ENCODE results near the gene SPATA7. TPM values are rescaled to one million over a fixed set of nuclear protein-coding genes. Genes with fewer than 3 reads are reported as not detected.
A peak's percentile ranks its signal among the peaks of the same experiment; 100 is the strongest.

SPATA7 gene
- 3.7 and 5.7 TPM in 2 replicates for total RNA-seq (2022)
- Bru-seq, nascent RNA, result percentile 57 among the genes with signal in this experiment
- BruChase-seq, experiment 1, labeled RNA remaining after a 6-hour chase, result percentile 43 among the genes with signal in this experiment
- percentile 60 among the genes with signal in this experiment for BruChase-seq, experiment 2, labeled RNA remaining after a 2-hour chase
- long read RNA-seq, partial matches to known transcripts, result 0 of 9 reads
- long read RNA-seq, other reads (novel, unspliced or antisense), result 4 of 9 reads

DNA sequence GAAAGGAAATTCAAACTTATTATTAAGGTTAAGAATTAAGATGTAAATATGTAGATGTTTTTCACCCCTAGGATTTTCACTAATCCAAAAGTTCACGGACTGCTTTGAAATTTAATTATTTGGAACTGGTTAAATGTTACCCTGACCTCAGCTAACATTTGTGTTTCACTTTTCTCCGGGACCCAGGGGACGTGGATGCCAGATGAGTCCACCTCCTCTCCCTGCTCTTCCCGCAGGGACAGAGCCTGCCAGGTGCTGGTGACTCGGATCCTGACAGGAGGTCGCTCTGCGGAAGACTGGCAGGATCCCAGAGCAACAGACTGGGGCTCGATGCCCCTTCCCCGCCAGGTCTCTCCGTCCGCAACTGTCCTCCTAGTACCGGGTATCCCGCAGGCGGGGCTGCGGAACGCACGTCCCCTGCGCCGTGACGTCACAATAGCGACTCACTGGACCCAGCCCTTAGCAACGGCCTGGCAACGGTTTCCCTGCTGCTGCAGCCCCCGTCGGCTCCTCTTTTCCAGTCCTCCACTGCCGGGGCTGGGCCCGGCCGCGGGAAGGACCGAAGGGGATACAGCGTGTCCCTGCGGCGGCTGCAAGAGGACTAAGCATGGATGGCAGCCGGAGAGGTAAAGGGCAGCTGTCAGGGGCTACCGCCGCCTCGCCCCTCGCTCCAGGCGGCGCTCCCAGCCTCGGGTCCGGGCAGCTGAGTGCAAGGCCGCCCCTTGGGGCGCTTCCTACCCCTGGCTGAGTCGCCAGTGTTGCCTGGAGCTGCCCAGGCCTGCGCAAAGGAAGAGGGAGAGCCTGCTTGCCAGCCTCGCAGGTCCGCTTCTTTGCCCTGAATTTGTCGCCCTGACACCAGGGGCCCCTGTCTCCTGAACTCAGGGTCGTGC is at the start of gene SPATA7:
TSS of gene SPATA7 (plus strand) at position 446 of the 890 bp plus-strand sequence. CDS start at position 608, 162 bp downstream.
- no peak for TF ChIP-seq CTCF (IDR thresholded peaks at IDR 0.05; ENCODE audit: unreplicated experiment)
- peaks cover 6% of the 10 kb centered on the region for H3K4me1 Mint-ChIP-seq (ENCODE audit: insufficient read depth, unreplicated experiment)
- no peaks in the 10 kb centered on the region for H3K27me3 Mint-ChIP-seq (ENCODE audit: insufficient read depth, unreplicated experiment)
- intact Hi-C loops (cut with micrococcal nuclease), result loop anchor here (1.0 kb wide), 1 partner anchor 196 kb away; no protein-coding TSS in a partner anchor
- no TSS peak for BruUV-seq (replicated peaks)
- CTCF ChIA-PET, result interaction anchor here (0.7 to 3.3 kb wide), 3 partner anchors 140 to 440 kb away, joined by 3 to 26 read pairs (median 3); no protein-coding TSS in a partner anchor
- peak; percentile 86 for DNase-seq (ENCODE audit: unreplicated experiment)
- peak within 1 kb of the TSS; percentile 88 for H3K27ac Mint-ChIP-seq (ENCODE audit: low read depth, unreplicated experiment)
- peaks cover 7% of the 10 kb centered on the region for H3K36me3 Mint-ChIP-seq (ENCODE audit: insufficient read depth, unreplicated experiment)
- POLR2A ChIA-PET, result interaction anchor here (1.0 to 1.2 kb wide), 5 partner anchors 8 to 196 kb away, joined by 3 to 6 read pairs (median 3); no protein-coding TSS in a partner anchor
- H3K9me3 Mint-ChIP-seq (ENCODE audit: unreplicated experiment), result no peaks in the 10 kb centered on the region
- peak within 1 kb of the TSS; percentile 97 for H3K4me3 Mint-ChIP-seq (ENCODE audit: unreplicated experiment)

GRCh38 chr14:88340357-88340756 is 45.1 kb upstream of the SPATA7 start:
- peaks cover 30% of the 10 kb centered on the region for H3K27me3 Mint-ChIP-seq (ENCODE audit: insufficient read depth, unreplicated experiment)
- H3K27ac Mint-ChIP-seq (ENCODE audit: low read depth, unreplicated experiment), result no peak overlapping the region
- no peak overlapping the region for H3K4me3 Mint-ChIP-seq (ENCODE audit: unreplicated experiment)
- no peak for TF ChIP-seq CTCF (IDR thresholded peaks at IDR 0.05; ENCODE audit: unreplicated experiment)
- no peak for DNase-seq (ENCODE audit: unreplicated experiment)
- ChIA-PET CTCF (interaction anchor here (0.6 kb wide), 2 partner anchors 14 to 418 kb away, joined by 3 to 5 read pairs; no protein-coding TSS in a partner anchor), POLR2A (no interaction called here)
- H3K36me3 Mint-ChIP-seq (ENCODE audit: insufficient read depth, unreplicated experiment), result no peaks in the 10 kb centered on the region
- H3K9me3 Mint-ChIP-seq (ENCODE audit: unreplicated experiment), result no peaks in the 10 kb centered on the region
- intact Hi-C loops (cut with micrococcal nuclease), result no loop called here
- no peaks in the 10 kb centered on the region for H3K4me1 Mint-ChIP-seq (ENCODE audit: insufficient read depth, unreplicated experiment)
- BruUV-seq (replicated peaks), result no TSS peak

GRCh38 chr14:88342980-88343379 is 42.5 kb upstream of the SPATA7 start:
- no peak for DNase-seq (ENCODE audit: unreplicated experiment)
- ChIA-PET POLR2A (no interaction called here), CTCF (no interaction called here)
- Mint-ChIP-seq H3K4me1 (ENCODE audit: insufficient read depth, unreplicated experiment) (no peaks in the 10 kb centered on the region), H3K9me3 (ENCODE audit: unreplicated experiment) (no peaks in the 10 kb centered on the region), H3K27me3 (ENCODE audit: insufficient read depth, unreplicated experiment) (peaks cover 11% of the 10 kb centered on the region), H3K4me3 (ENCODE audit: unreplicated experiment) (no peak overlapping the region), H3K36me3 (ENCODE audit: insufficient read depth, unreplicated experiment) (no peaks in the 10 kb centered on the region), H3K27ac (ENCODE audit: low read depth, unreplicated experiment) (no peak overlapping the region)
- no peak for TF ChIP-seq CTCF (IDR thresholded peaks at IDR 0.05; ENCODE audit: unreplicated experiment)
- no TSS peak for BruUV-seq (replicated peaks)
- intact Hi-C loops (cut with micrococcal nuclease), result no loop called here

DNA sequence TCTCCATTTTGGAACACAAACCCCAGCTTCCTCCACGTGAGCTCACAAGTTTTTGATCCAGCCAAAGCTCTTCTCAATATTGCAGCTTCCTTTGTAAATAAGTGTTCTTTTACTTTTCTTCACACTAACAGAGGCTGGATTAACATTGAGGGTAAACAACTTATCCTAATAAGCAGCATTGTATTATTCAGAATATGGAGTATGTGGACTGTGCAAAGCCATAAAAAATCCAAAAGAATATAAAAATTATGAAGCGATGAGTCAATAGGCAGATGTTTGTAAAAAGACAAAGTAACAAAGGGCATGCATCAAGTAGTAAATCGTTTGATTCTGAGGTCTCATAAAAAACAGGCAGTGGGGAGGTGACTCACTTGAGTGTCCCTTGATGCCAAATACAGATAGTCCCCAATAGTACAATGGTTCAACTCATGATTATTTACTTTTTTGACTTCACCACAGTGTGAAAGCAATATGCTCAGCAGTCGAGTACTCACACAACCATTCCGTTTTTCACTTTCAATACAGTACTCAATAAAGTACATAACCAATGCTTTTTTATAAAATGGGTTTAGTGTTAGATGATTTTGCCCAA is 39.3 kb upstream of the SPATA7 start:
- CTCF ChIA-PET, result interaction anchor here (0.6 to 0.7 kb wide), 2 partner anchors 77 to 157 kb away, joined by 3 read pairs; no protein-coding TSS in a partner anchor
- Mint-ChIP-seq H3K27me3 (ENCODE audit: insufficient read depth, unreplicated experiment) (peaks cover 10% of the 10 kb centered on the region), H3K27ac (ENCODE audit: low read depth, unreplicated experiment) (no peak overlapping the region), H3K36me3 (ENCODE audit: insufficient read depth, unreplicated experiment) (no peaks in the 10 kb centered on the region), H3K4me3 (ENCODE audit: unreplicated experiment) (no peak overlapping the region), H3K9me3 (ENCODE audit: unreplicated experiment) (no peaks in the 10 kb centered on the region), H3K4me1 (ENCODE audit: insufficient read depth, unreplicated experiment) (no peaks in the 10 kb centered on the region)
- DNase-seq (ENCODE audit: unreplicated experiment), result no peak
- no peak for TF ChIP-seq CTCF (IDR thresholded peaks at IDR 0.05; ENCODE audit: unreplicated experiment)
- intact Hi-C loops (cut with micrococcal nuclease), result no loop called here
- no TSS peak for BruUV-seq (replicated peaks)
- POLR2A ChIA-PET, result no interaction called here

All from MCF 10A (cell line).